Measurements from ENCODE around the gene MED12.

- TF ChIP-seq CTCF (IDR thresholded peaks at IDR 0.05) (no peak), POLR2AphosphoS5 (IDR thresholded peaks at IDR 0.05) (no peak)
Measured at GRCh38 chrX:71117358-71117757, 1.0 kb upstream of the MED12 start.

Data from esophagus muscularis mucosa (tissue), 3 donors.